AG10803 (cell line): ENCODE data around the gene AKAP12.
"Not testable (repeated sequence)": the region's sequence is repeated elsewhere in the genome, so short reads cannot be mapped to it uniquely, and the experiment has no call there.

Experiments
- DNase-seq: peaks from one replicate; pipeline ENCODE4 v3.0.0; 2010; ENCODE audit warnings: low read depth
- H3K4me3 ChIP-seq: 2 replicates; pipeline ENCODE4 v1.5.1; 2011; ENCODE audit warnings: mild to moderate bottlenecking, low read length, control low read depth
- TF ChIP-seq, protein P1 (sequence below): conservative IDR thresholded peaks from 2 replicates; pipeline ENCODE4 v1.5.1; 2011; ENCODE audit warnings: mild to moderate bottlenecking, low read length, control low read depth, inconsistent platforms

AKAP12 gene

GRCh38 chr6:151349651-151350270, 110.0 kb downstream of the AKAP12 start:
- DNase-seq = no peak
- H3K4me3 ChIP-seq = no peak overlapping the region
- TF ChIP-seq, protein P1, sequence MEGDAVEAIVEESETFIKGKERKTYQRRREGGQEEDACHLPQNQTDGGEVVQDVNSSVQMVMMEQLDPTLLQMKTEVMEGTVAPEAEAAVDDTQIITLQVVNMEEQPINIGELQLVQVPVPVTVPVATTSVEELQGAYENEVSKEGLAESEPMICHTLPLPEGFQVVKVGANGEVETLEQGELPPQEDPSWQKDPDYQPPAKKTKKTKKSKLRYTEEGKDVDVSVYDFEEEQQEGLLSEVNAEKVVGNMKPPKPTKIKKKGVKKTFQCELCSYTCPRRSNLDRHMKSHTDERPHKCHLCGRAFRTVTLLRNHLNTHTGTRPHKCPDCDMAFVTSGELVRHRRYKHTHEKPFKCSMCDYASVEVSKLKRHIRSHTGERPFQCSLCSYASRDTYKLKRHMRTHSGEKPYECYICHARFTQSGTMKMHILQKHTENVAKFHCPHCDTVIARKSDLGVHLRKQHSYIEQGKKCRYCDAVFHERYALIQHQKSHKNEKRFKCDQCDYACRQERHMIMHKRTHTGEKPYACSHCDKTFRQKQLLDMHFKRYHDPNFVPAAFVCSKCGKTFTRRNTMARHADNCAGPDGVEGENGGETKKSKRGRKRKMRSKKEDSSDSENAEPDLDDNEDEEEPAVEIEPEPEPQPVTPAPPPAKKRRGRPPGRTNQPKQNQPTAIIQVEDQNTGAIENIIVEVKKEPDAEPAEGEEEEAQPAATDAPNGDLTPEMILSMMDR = no peak

DNA sequence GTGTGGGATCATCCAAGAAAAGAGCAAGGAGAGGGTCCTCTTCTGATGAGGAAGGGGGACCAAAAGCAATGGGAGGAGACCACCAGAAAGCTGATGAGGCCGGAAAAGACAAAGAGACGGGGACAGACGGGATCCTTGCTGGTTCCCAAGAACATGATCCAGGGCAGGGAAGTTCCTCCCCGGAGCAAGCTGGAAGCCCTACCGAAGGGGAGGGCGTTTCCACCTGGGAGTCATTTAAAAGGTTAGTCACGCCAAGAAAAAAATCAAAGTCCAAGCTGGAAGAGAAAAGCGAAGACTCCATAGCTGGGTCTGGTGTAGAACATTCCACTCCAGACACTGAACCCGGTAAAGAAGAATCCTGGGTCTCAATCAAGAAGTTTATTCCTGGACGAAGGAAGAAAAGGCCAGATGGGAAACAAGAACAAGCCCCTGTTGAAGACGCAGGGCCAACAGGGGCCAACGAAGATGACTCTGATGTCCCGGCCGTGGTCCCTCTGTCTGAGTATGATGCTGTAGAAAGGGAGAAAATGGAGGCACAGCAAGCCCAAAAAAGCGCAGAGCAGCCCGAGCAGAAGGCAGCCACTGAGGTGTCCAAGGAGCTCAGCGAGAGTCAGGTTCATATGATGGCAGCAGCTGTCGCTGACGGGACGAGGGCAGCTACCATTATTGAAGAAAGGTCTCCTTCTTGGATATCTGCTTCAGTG, 110.8 kb downstream of the AKAP12 start:
- no peak for DNase-seq
- TF ChIP-seq, protein P1 = no peak
- no peak overlapping the region for H3K4me3 ChIP-seq

DNA sequence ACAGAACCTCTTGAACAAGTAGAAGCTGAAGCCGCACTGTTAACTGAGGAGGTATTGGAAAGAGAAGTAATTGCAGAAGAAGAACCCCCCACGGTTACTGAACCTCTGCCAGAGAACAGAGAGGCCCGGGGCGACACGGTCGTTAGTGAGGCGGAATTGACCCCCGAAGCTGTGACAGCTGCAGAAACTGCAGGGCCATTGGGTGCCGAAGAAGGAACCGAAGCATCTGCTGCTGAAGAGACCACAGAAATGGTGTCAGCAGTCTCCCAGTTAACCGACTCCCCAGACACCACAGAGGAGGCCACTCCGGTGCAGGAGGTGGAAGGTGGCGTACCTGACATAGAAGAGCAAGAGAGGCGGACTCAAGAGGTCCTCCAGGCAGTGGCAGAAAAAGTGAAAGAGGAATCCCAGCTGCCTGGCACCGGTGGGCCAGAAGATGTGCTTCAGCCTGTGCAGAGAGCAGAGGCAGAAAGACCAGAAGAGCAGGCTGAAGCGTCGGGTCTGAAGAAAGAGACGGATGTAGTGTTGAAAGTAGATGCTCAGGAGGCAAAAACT, 111.5 kb downstream of the AKAP12 start:
- TF ChIP-seq, protein P1 = no peak
- no peak for DNase-seq
- no peak overlapping the region for H3K4me3 ChIP-seq

GRCh38 chr6:151351731-151352130, 112.0 kb downstream of the AKAP12 start:
- DNase-seq = no peak
- H3K4me3 ChIP-seq = no peak overlapping the region
- TF ChIP-seq, protein P1 = no peak

GRCh38 chr6:151352410-151353396, 112.9 kb downstream of the AKAP12 start:
- TF ChIP-seq, protein P1 = no peak
- DNase-seq = no peak
- H3K4me3 ChIP-seq = no peak overlapping the region

- no peak for DNase-seq
- no peak overlapping the region for H3K4me3 ChIP-seq
- TF ChIP-seq, protein P1 = no peak
Observed at GRCh38 chr6:151353795-151354194, 114.0 kb downstream of the AKAP12 start.

DNA sequence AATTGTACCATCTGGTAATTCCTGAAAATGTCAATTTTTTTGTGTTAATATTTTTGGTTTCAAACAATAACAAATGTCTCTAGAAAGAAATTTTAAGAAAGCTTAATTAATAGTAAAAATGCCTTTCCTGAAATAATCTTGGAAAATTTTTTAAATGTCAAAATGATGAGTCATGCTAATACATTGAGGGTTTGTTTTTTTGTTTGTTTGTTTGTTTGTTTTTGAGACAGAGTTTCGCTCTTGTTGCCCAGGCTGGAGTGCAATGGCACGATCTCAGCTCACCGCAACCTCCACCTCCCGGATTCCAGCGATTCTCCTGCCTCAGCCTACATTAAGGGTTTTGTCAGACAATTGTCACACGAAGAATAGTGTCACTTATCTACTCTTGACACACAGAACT, 117.2 kb downstream of the AKAP12 start:
- peak overlapping the region; percentile 48 for H3K4me3 ChIP-seq
- DNase-seq = not testable (repeated sequence)
